Activated naive CD8-positive, alpha-beta T cell treated with anti-CD3 and anti-CD28 coated beads, Interleukin-2, amount 10 ng/mL, durations not matched to agents 7 days and 5 days (primary cell): ENCODE results near the gene MACROD2. TPM values are rescaled to one million over a fixed set of nuclear protein-coding genes. Genes with fewer than 3 reads are reported as not detected.
"Not testable (repeated sequence)": the region's sequence is repeated elsewhere in the genome, so short reads cannot be mapped to it uniquely, and the experiment has no call there.

Experiments
- ATAC-seq: fragments of 150-1000 bp; cut with Tn5 transposase; one replicate; pipeline ENCODE4 v1.10.0; 2021; ENCODE audit warnings: low read depth, moderate library complexity
- POLR2A ChIA-PET: fragments of 350-600 bp; sonication (Branson Sonifier 250); formaldehyde crosslinking; loops from one replicate; lab custom pipeline; 2021; ENCODE audit warnings: antibody characterized with exemption; lab: Charles Lee
- DNase-seq: peaks from one replicate; pipeline ENCODE4 v3.0.0; 2021
- H3K27ac Mint-ChIP-seq: one replicate; pipeline ENCODE4 v1.8.0; 2022; ENCODE audit warnings: mild to moderate bottlenecking, mixed read lengths
- H3K27me3 Mint-ChIP-seq: one replicate; pipeline ENCODE4 v1.8.0; 2022; ENCODE audit warnings: mild to moderate bottlenecking, moderate library complexity, mixed read lengths
- H3K36me3 Mint-ChIP-seq: one replicate; pipeline ENCODE4 v1.8.0; 2021; ENCODE audit warnings: mild to moderate bottlenecking, mixed read lengths
- H3K4me1 Mint-ChIP-seq: one replicate; pipeline ENCODE4 v1.8.0; 2021; ENCODE audit warnings: mixed read lengths
- H3K4me3 Mint-ChIP-seq: one replicate; pipeline ENCODE4 v1.8.0; 2022; ENCODE audit warnings: mild to moderate bottlenecking, moderate library complexity, mixed read lengths
- H3K9me3 Mint-ChIP-seq: one replicate; pipeline ENCODE4 v1.8.0; 2021; ENCODE audit warnings: mixed read lengths
- total RNA-seq, 2 experiments: library from RNA; stranded (reverse); gene quantifications; one replicate each; pipeline ENCODE4 v1.2.3, GENCODE V29; 2021

The MACROD2 gene
- total RNA-seq, 2 experiments from 2014 or later = not detected

DNA sequence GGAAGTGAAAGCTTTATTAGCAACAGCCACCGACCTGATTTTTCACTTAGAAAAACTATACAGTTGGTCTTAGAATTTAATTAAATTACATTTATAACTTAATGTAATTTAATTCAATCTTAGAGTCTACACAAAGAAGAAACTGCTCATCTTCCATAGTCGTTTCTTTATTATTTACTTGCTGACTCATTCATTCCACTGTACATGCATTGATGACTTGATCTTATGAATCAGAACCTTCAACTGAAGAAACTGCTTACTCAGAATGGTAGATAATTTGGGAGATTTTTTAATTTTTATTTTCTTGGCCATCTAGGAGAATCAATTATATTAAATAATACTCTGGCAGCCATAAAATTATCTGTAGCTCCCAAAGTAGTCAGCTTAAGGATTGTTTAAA lies 1363.7 kb downstream of the MACROD2 start:
- DNase-seq (no peak), ATAC-seq (no peak)
- no peak overlapping the region for H3K27ac Mint-ChIP-seq
- H3K36me3 Mint-ChIP-seq = no peaks in the 10 kb centered on the region
- H3K9me3 Mint-ChIP-seq = no peaks in the 10 kb centered on the region
- no peaks in the 10 kb centered on the region for H3K4me1 Mint-ChIP-seq
- POLR2A ChIA-PET = no interaction called here
- H3K27me3 Mint-ChIP-seq = no peaks in the 10 kb centered on the region
- no peak overlapping the region for H3K4me3 Mint-ChIP-seq

DNA sequence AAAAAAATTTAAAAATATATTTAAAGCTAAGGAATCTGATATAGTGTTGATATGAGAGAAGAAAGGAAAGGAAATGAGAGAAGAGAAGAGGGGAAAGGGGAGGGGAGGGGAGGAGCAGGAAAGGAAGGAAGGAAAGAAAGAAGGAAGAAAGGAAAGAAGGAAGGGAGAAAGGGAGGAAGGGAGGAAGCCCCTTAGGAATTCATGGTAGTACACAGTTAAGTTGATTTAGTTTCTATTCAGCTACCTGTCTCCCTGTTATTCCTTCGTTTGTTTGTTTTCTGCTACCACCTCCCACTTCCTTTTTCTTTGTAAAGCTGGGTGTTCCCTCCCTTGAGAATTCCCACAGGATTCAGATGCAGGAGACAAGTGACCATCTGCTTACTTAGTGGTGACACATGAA lies 1367.5 kb downstream of the MACROD2 start:
- H3K9me3 Mint-ChIP-seq = peaks cover 4% of the 10 kb centered on the region
- POLR2A ChIA-PET = no interaction called here
- no peaks in the 10 kb centered on the region for H3K27me3 Mint-ChIP-seq
- DNase-seq (no peak), ATAC-seq (no peak)
- H3K27ac Mint-ChIP-seq = no peak overlapping the region
- H3K4me1 Mint-ChIP-seq = no peaks in the 10 kb centered on the region
- H3K4me3 Mint-ChIP-seq = no peak overlapping the region
- H3K36me3 Mint-ChIP-seq = no peaks in the 10 kb centered on the region

DNA sequence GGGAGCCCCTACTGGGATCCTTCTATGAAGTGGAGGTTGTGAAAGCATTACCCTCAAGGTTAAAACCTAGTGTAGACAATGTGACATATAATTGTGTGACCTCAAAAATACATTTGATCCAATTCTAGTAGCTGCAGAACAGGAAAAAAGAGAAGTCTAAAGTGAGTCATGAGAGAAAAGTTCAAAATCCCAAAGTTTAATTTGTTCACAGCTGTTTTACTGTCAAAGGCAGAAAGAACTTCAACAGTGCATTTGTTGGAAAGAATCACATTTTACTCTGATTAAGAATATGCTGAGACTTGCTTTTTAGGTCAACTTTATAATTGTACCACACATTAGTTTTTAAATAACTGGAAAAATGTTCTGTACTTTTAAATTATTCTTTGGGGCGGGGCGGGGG lies 1369.5 kb downstream of the MACROD2 start:
- no peak overlapping the region for H3K27ac Mint-ChIP-seq
- POLR2A ChIA-PET = no interaction called here
- ATAC-seq (no peak), DNase-seq (no peak)
- no peaks in the 10 kb centered on the region for H3K36me3 Mint-ChIP-seq
- no peak overlapping the region for H3K4me3 Mint-ChIP-seq
- H3K9me3 Mint-ChIP-seq = peaks cover 4% of the 10 kb centered on the region
- no peaks in the 10 kb centered on the region for H3K4me1 Mint-ChIP-seq
- no peaks in the 10 kb centered on the region for H3K27me3 Mint-ChIP-seq

DNA sequence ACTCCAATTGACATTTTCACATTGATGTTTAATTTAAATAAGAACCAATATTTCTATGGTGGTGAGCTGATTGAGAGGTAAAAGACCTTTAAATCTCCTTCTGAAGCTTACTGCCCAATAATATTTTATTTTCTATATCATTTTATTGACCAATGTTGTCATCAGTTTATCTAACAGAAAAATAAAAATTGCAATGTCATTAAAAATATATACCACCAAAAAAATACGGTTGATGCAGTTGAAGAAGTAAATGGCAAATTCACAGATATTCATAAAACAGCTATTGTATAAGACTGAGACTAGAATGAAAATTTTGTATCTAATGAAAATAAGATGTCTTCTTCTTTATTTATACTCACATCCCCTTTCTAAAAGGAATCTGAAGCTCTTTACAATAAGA lies 1375.1 kb downstream of the MACROD2 start:
- no peak for ATAC-seq
- Mint-ChIP-seq H3K4me1 (no peaks in the 10 kb centered on the region), H3K27ac (no peak overlapping the region), H3K4me3 (no peak overlapping the region), H3K9me3 (no peaks in the 10 kb centered on the region), H3K27me3 (no peaks in the 10 kb centered on the region), H3K36me3 (no peaks in the 10 kb centered on the region)
- POLR2A ChIA-PET = no interaction called here
- DNase-seq = no peak

DNA sequence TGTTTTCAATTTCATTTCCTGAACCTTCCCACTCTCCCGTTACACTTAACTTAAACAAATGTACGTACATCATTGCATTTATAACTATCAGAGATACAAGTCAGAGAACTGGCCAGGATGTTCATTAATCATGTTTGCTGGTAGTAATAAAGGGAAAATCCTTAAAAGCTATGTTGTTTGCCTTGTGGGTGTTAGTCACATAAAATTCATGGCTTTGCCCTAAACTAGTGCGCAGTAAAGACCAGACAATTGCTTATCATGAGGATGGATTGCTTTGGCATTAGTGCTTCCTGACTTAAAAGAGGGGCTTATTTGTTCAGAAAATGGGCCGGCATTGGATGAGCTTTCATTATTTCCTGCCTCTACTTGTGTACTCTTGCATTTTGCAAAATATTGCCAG lies 1379.4 kb downstream of the MACROD2 start:
- H3K9me3 Mint-ChIP-seq = no peaks in the 10 kb centered on the region
- no peaks in the 10 kb centered on the region for H3K4me1 Mint-ChIP-seq
- H3K4me3 Mint-ChIP-seq = no peak overlapping the region
- no peak for ATAC-seq
- no peak overlapping the region for H3K27ac Mint-ChIP-seq
- no peak for DNase-seq
- H3K27me3 Mint-ChIP-seq = no peaks in the 10 kb centered on the region
- POLR2A ChIA-PET = no interaction called here
- no peaks in the 10 kb centered on the region for H3K36me3 Mint-ChIP-seq

DNA sequence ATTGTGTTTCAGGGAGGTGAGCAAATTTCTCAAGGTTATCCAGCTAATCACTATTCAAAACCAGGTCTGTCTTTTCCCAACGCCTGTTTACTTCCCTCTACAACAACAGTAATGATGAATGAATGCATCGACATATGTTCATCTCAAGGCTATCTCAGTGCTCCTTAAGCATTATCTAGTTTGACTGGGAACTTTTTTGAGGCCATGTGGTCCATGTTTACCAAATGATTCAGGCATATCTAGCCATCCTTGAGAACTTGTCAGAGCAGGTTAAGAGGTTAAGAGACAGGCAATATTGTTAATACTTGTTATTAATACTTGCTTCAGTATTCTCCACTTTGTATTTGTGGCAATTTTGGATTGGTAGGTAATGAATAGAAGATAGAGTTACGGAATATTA lies 1380.5 kb downstream of the MACROD2 start:
- no peaks in the 10 kb centered on the region for H3K4me1 Mint-ChIP-seq
- no peak overlapping the region for H3K27ac Mint-ChIP-seq
- no peak for ATAC-seq
- POLR2A ChIA-PET = no interaction called here
- H3K36me3 Mint-ChIP-seq = no peaks in the 10 kb centered on the region
- DNase-seq = no peak
- no peaks in the 10 kb centered on the region for H3K27me3 Mint-ChIP-seq
- H3K4me3 Mint-ChIP-seq = no peak overlapping the region
- no peaks in the 10 kb centered on the region for H3K9me3 Mint-ChIP-seq

DNA sequence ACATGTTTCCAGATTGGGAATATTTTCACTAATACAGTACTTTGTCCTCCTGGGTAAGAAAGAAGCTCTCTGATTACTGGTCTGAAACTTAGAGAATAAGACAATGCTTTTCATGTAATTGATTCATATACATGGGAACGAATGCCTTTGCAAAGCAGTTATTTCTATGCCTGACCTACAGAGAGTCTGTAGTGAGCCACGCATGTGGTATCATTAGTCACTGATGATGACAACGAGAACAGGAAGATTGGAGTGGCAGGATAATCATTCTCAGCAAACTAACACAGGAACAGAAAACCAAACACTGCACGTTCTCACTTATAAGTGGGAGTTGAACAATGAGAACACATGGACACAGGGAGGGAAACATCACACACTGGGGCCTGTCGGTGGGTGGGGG lies 1382.3 kb downstream of the MACROD2 start:
- H3K36me3 Mint-ChIP-seq, H3K27me3 Mint-ChIP-seq, H3K9me3 Mint-ChIP-seq, H3K27ac Mint-ChIP-seq, H3K4me3 Mint-ChIP-seq, POLR2A ChIA-PET, H3K4me1 Mint-ChIP-seq, DNase-seq, ATAC-seq: not testable (repeated sequence)

DNA sequence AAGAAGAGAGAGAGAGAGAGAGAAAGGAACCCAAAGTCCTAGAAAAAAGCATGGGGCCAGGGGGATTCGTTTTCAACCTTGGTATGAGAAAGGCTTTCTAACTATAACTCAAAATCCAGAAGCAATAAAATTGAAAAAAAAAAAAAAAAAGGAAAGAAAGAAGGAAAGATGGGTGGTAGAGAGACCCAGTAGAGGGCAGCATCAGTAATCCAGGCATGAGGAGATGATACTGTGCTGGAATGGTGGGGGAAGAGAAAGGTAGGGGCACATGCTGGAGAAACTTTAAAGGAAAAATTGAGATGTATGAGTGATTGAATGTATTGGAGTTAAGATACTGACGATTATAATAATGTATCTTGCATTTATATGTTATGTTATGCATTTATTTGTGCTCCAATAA lies 1382.8 kb downstream of the MACROD2 start:
- DNase-seq (no peak), ATAC-seq (no peak)
- no peaks in the 10 kb centered on the region for H3K27me3 Mint-ChIP-seq
- no peak overlapping the region for H3K27ac Mint-ChIP-seq
- H3K9me3 Mint-ChIP-seq = no peaks in the 10 kb centered on the region
- H3K4me1 Mint-ChIP-seq = no peaks in the 10 kb centered on the region
- POLR2A ChIA-PET = no interaction called here
- no peaks in the 10 kb centered on the region for H3K36me3 Mint-ChIP-seq
- H3K4me3 Mint-ChIP-seq = no peak overlapping the region

DNA sequence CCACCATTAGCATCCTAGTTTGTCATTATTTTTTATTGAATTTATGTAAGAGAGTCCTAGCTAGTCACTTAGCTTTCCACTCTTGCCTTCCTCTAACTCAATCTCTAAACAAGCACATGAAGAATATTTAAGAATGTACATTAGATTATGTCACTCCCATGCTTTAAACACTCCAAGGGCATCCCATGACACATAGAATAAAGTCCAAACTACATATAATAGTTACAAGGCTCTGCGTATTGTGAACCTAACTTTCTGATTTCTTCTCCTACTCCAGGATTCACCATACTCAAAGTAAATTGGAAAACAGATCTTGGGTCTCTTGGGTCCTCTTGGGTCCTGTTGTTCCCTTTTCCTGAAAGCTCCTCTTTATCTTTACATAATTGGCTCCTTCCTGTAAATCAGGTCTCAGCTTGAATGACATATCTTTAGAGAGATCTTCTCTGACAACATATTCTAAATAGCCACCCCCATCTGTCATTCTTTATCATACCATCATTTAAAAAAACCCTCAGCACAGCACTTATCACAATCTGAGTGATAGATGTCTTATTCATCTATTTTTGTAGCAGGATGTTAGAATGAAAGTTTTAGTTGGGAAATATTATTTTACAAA lies 1384.5 kb downstream of the MACROD2 start:
- Mint-ChIP-seq H3K4me3 (no peak overlapping the region), H3K9me3 (peaks cover under 1% of the 10 kb centered on the region), H3K27me3 (no peaks in the 10 kb centered on the region), H3K36me3 (no peaks in the 10 kb centered on the region), H3K27ac (no peak overlapping the region), H3K4me1 (no peaks in the 10 kb centered on the region)
- no peak for ATAC-seq
- POLR2A ChIA-PET = no interaction called here
- DNase-seq = no peak

DNA sequence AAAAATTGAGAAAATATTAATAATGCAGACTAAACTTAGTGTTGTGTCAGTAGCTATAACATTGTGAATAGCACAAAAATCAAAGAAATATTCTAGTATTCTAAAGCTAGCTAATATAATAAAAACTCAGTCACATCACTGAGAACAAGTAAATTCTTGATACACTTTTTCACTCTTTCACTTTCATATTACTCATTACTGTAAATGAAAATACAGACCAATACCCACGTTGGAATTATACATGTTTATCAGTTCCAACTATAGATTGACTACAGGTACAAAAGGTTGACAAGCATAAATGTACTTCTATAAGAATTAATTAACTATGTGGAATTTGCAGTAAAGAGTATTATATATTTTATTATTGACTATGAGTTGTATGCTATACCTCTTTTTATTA lies 1385.5 kb downstream of the MACROD2 start:
- H3K9me3 Mint-ChIP-seq = peaks cover 3% of the 10 kb centered on the region
- ATAC-seq (no peak), DNase-seq (no peak)
- H3K4me1 Mint-ChIP-seq = no peaks in the 10 kb centered on the region
- H3K36me3 Mint-ChIP-seq = no peaks in the 10 kb centered on the region
- H3K27me3 Mint-ChIP-seq = no peaks in the 10 kb centered on the region
- POLR2A ChIA-PET = no interaction called here
- H3K27ac Mint-ChIP-seq = no peak overlapping the region
- H3K4me3 Mint-ChIP-seq = no peak overlapping the region

DNA sequence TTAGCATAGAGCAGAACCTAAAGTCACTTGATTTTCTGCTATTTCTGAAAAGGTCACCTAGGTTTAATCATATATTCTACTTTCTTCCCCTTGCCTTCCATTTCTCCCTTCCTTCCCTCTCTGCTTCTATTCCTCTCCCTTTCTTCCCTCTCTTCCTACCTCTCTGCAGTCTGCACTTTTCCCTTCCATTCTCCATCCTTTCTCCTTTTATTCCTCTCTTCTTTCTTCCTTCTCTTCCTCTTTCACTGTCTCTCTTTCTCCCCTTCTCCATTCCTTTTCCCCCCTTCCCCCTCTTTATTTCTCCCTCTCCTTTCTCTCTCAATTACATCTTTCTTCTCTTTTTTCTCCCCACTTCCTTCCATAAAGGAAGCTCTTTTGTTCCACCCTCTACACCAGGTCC lies 1391.9 kb downstream of the MACROD2 start:
- Mint-ChIP-seq H3K27ac (no peak overlapping the region), H3K9me3 (peaks cover 6% of the 10 kb centered on the region), H3K27me3 (no peaks in the 10 kb centered on the region), H3K4me1 (no peaks in the 10 kb centered on the region), H3K4me3 (no peak overlapping the region), H3K36me3 (no peaks in the 10 kb centered on the region)
- POLR2A ChIA-PET = no interaction called here
- DNase-seq (no peak), ATAC-seq (no peak)

DNA sequence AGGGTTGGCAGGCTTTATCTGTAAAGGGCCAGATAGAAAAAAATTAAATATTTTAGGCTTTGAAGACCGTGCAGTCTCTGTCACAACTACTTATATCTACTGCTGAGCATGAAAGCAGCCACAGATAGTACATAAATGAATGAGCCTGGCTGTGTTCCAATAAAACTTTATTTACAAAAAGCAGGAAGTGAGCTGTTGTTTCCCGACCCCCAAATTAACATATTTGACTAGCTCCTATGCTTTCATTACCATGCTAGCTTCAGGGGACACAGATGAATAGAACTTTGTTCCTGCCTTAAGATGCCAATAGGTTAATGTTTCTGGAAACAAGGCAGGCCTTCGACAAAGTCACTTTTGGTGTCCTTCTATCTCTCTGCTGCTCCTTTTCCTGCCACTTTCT lies 1400.1 kb downstream of the MACROD2 start:
- ATAC-seq (no peak), DNase-seq (no peak)
- Mint-ChIP-seq H3K9me3 (peaks cover 3% of the 10 kb centered on the region), H3K4me1 (no peaks in the 10 kb centered on the region), H3K36me3 (no peaks in the 10 kb centered on the region), H3K27me3 (no peaks in the 10 kb centered on the region), H3K27ac (no peak overlapping the region), H3K4me3 (no peak overlapping the region)
- POLR2A ChIA-PET = no interaction called here

DNA sequence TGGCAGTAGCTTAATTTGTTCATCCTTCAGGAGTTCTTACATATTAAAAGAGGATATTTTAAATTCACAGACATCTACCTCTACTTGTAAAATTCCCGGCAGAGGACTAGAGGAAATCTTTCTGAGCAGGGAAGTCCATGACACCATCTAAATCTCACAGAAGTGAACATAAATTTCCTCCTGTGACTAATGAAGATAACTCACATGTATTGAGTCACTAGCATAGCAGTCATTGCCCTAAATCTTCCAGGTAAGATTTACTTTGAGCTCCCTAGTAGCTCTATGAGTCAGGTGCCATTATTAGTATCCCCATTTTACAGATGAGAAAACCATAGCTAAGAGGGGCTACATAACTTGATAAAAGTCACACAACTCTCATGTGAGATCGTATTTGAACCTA lies 1400.7 kb downstream of the MACROD2 start:
- POLR2A ChIA-PET = no interaction called here
- H3K9me3 Mint-ChIP-seq = peaks cover 3% of the 10 kb centered on the region
- H3K4me1 Mint-ChIP-seq = no peaks in the 10 kb centered on the region

DNA sequence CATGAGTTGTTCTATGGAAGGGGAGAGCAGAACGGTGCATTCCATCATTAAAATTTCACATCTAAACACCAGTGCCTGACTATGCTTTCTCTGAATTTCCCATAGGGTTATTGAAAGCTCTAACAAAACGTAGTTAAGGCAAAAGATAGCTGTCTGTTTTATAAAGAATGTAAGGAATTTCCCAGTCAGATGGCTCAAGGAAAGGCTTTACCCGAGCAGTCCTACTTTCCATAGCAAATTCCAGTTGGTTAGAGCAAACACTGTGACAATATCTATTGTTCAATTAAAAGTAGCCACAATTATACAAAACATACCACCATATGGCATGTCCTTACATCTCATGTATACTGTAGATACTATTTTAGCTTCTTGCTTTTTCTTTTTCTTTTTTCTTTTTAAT lies 1401.6 kb downstream of the MACROD2 start:
- no peaks in the 10 kb centered on the region for H3K36me3 Mint-ChIP-seq
- POLR2A ChIA-PET = no interaction called here
- no peak overlapping the region for H3K27ac Mint-ChIP-seq
- H3K4me3 Mint-ChIP-seq = no peak overlapping the region
- DNase-seq (no peak), ATAC-seq (no peak)
- peaks cover 3% of the 10 kb centered on the region for H3K9me3 Mint-ChIP-seq
- no peaks in the 10 kb centered on the region for H3K27me3 Mint-ChIP-seq
- no peaks in the 10 kb centered on the region for H3K4me1 Mint-ChIP-seq

More for the DNA sequence above, 1400.7 kb downstream of the MACROD2 start:
- ATAC-seq = no peak
- DNase-seq = no peak
- H3K4me3 Mint-ChIP-seq = no peak overlapping the region
- no peaks in the 10 kb centered on the region for H3K27me3 Mint-ChIP-seq
- no peaks in the 10 kb centered on the region for H3K36me3 Mint-ChIP-seq
- H3K27ac Mint-ChIP-seq = no peak overlapping the region

DNA sequence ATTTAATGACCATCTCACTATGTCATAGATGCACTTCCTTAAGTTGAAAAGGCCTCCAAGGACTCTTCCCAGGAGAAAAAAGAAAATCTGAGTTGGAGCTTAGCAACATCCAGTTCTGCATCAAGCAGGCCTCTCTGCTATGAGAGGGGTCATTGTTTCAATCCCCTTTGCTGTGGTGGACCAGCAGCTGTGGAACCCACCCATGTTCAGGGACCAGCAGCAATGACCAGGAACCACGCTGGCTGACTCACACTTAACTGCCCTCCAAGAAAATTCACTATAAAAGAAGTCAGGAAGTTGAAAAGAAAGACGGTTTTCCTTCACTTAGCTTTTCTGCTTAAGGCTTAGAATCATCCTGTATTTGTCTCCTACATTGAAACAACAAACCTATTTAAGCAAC lies 1404.5 kb downstream of the MACROD2 start:
- Mint-ChIP-seq H3K4me1 (no peaks in the 10 kb centered on the region), H3K4me3 (no peak overlapping the region), H3K36me3 (no peaks in the 10 kb centered on the region), H3K9me3 (no peaks in the 10 kb centered on the region), H3K27me3 (no peaks in the 10 kb centered on the region), H3K27ac (no peak overlapping the region)
- POLR2A ChIA-PET = no interaction called here
- no peak for DNase-seq
- no peak for ATAC-seq
